Spinal cord (tissue), 10 donors: ENCODE results near the gene P2RX1. TPM values are rescaled to one million over a fixed set of nuclear protein-coding genes. Genes with fewer than 3 reads are reported as not detected.

Experiments
- DNase-seq, 6 donors: peaks; one replicate each; pipeline versions ENCODE4 v3.0.0 to v3.0.0-alpha.2; 2013 to 2015; ENCODE audit warnings: low spot score in 6 of 6, low read depth in 4 of 6
- H3K27ac ChIP-seq: one replicate; pipeline ENCODE4 v1.5.1; 2013; ENCODE audit warnings: low read depth, low read length, control low read depth
- H3K27me3 ChIP-seq: one replicate; pipeline ENCODE4 v1.6.1; 2013; ENCODE audit warnings: low read length; ENCODE audit not compliant: control insufficient read depth, insufficient read depth
- H3K36me3 ChIP-seq: one replicate; pipeline ENCODE4 v1.6.1; 2013; ENCODE audit warnings: low read length; ENCODE audit not compliant: control insufficient read depth, insufficient read depth
- H3K4me1 ChIP-seq: one replicate; pipeline ENCODE4 v1.6.1; 2013; ENCODE audit warnings: low read length; ENCODE audit not compliant: control insufficient read depth, insufficient read depth
- H3K4me3 ChIP-seq: one replicate; pipeline ENCODE4 v1.5.1; 2013; ENCODE audit warnings: low read depth, low read length, control low read depth
- H3K9me3 ChIP-seq: one replicate; pipeline ENCODE4 v1.6.1; 2013; ENCODE audit warnings: low read length; ENCODE audit not compliant: control insufficient read depth, insufficient read depth
- WGBS: methylation state at CpG from one replicate; pipeline ENCODE4 v1.1.5; 2013; ENCODE audit warnings: missing lambda C conversion rate; ENCODE audit not compliant: insufficient coverage; 5-methylcytosine and 5-hydroxymethylcytosine counted together
- polyA plus RNA-seq, 2 donors: library from polyadenylated mRNA; unstranded; fragments of 120-200 nt; gene quantifications; one replicate each; pipeline ENCODE4 v1.2.1, GENCODE V29; 2013; ENCODE audit not compliant: insufficient read length in 2 of 2
- total RNA-seq, 2 donors: library from RNA; depleted of rRNA in 1 of 2; stranded (reverse); fragments of 120-200 nt in 1 of 2; fragments of >200 nt in 1 of 2; gene quantifications; one replicate each; pipeline versions ENCODE4 v1.2.3 to v1.2.4, GENCODE V29; 2013 to 2014
- donor health status: healthy.

P2RX1 gene
- total and polyA plus RNA-seq, 4 donors: 0.17 to 1.9 (median 0.46) TPM

DNA sequence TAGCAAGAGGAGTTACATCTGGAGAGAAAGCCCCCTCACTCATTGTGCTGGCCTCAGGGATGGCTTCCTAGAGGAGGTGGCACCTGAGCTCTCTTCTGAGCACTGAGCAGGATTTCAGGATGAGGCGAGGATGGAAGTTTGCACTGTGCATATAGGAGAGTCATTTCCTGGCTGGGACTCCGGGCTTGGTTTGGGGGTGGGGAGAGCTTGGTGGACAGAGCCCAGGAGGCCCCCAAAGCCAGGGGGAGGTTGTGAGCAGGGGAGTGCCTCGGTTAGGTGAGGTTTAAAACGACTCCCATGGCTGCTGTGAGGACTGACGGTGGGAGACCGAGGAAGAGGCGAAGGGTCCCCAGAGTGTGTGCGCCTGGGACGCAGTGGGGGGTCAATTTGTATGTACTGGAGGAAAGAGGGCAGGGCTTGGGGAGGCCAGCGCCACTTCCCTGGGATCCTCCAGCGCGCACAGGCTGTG lies 24.6 kb downstream of the P2RX1 start:
- Histone ChIP-seq H3K4me3 (peak overlapping the region; percentile 27), H3K9me3 (no peaks in the 10 kb centered on the region), H3K27ac (no peak overlapping the region), H3K4me1 (peaks cover 79% of the 10 kb centered on the region), H3K36me3 (peaks cover 5% of the 10 kb centered on the region), H3K27me3 (no peaks in the 10 kb centered on the region)
- no peak for DNase-seq
- WGBS: 20% methylated on average over 12 of the region's 12 CpGs

DNA sequence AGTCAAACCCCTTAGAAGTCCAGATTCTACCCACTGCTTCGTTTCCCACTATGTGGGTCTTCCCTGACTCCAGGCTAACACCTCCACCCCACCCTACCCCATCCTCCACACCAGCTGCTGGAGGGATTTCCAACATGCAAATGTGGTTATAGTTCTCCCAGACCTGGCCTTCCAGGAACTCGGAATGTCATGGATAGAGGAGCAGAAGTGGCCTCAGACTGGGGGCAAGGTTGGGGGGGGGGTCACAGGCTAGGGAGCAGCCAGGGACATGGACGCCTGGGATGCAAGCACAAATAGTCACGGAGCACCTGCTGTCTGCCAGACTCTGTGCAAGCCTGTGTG lies 25.4 kb downstream of the P2RX1 start:
- Histone ChIP-seq H3K4me1 (peaks cover 71% of the 10 kb centered on the region), H3K9me3 (no peaks in the 10 kb centered on the region), H3K36me3 (peaks cover 6% of the 10 kb centered on the region), H3K4me3 (no peak overlapping the region), H3K27ac (no peak overlapping the region), H3K27me3 (no peaks in the 10 kb centered on the region)
- whole genome bisulfite sequencing: 69% methylated on average over 3 of the region's 4 CpGs
- DNase-seq: no peak

- Histone ChIP-seq H3K4me3 (no peak overlapping the region), H3K4me1 (peaks cover 68% of the 10 kb centered on the region), H3K36me3 (peaks cover 12% of the 10 kb centered on the region), H3K27ac (no peak overlapping the region), H3K9me3 (no peaks in the 10 kb centered on the region), H3K27me3 (no peaks in the 10 kb centered on the region)
- peak in 1 of 6 donors; percentile 38 for DNase-seq
- 62% methylated on average over 22 of the region's 22 CpGs for WGBS
These were observed 26.0 kb downstream of the P2RX1 start for GRCh38 chr17:3890082-3890877.

DNA sequence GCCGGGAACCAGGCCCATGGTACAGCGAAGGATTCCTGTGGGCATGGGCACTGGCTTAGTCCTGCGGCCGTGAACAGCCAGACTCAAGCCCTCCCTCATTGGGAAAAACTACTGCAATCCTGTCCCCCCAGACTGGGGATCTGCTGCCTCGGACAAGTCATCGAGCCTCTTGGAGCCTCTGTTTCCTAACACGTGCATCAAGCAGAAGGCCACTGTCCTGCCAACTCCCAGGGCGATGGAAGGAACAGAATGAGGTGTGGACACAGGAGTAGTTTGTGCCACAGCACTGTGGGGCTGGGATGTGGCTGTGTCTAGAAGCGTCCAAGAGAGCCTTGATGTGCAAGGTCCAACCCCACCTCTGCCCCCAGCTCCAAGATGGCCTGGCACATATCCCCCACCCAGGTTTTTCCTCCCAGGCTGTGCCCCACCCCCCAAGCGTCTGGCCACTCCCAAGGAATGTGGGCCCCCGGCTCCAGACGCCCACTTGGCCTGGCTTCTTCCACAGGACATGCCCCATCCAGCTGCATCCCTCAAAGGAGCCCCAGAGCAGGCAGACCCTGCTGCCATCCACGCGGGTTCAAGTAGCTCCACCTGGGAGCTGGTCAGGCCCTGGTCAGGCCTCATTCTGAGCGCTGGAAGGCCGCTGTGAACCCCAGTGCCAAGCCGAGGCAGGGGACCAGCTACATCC lies 26.8 kb downstream of the P2RX1 start:
- no peaks in the 10 kb centered on the region for H3K27me3 ChIP-seq
- no peak overlapping the region for H3K27ac ChIP-seq
- H3K36me3 ChIP-seq: peaks cover 20% of the 10 kb centered on the region
- WGBS: 90% methylated on average over 15 of the region's 17 CpGs
- peaks cover 63% of the 10 kb centered on the region for H3K4me1 ChIP-seq
- H3K9me3 ChIP-seq: no peaks in the 10 kb centered on the region
- DNase-seq: no peak
- no peak overlapping the region for H3K4me3 ChIP-seq

DNA sequence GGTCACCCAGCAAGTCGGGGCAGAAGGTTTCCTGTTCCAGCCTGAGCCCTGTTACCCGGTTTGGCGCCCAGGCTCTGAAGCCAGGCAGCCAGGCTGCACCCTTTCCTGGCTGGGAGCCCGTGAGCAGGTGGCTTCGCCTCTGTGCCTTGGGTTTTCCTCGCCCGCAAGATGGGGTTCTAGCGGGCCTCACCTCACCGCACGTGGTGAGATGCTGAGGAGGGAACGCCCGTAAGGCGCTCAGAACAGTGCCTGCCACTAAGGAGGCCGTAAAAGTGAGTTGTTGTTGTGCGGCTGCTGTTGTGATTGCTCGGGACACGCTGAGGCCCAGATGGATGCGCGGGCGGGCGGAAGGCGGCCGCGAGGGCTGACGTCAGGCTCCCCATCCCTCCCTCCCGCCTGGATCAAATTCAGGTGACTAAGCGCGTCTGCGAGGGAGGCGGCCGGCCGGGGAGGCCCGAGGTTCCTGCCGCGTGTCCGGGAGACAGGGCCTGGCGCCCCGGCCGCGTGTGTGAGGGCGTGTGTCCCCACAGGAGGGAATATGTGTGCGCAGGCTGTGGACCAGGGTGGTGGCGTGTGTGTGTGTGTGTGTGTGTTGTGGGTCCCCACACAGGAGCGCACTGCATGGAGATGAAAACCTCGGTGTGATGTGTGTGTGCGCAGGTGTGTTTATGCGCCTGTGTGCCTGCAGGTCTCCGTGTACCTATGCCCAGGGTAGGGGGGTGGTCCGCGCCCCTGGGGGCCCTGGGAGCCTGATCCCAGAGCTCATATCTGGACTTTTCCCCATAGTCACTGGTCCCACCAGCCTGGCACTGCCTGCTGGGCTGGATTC lies 27.7 kb downstream of the P2RX1 start:
- H3K4me1 ChIP-seq: peaks cover 56% of the 10 kb centered on the region

GRCh38 chr17:3887804-3888203 lies 28.5 kb downstream of the P2RX1 start:
- DNase-seq: no peak
- peaks cover 36% of the 10 kb centered on the region for H3K36me3 ChIP-seq
- peaks cover 52% of the 10 kb centered on the region for H3K4me1 ChIP-seq
- peak overlapping the region; percentile 33 for H3K27ac ChIP-seq
- no peak overlapping the region for H3K4me3 ChIP-seq
- H3K27me3 ChIP-seq: no peaks in the 10 kb centered on the region
- no peaks in the 10 kb centered on the region for H3K9me3 ChIP-seq
- 83% methylated on average over 2 of the region's 9 CpGs for WGBS

More for the DNA sequence above, 27.7 kb downstream of the P2RX1 start:
- DNase-seq: peak in 2 of 6 donors; percentile 79 to 81
- H3K9me3 ChIP-seq: no peaks in the 10 kb centered on the region
- H3K36me3 ChIP-seq: peaks cover 29% of the 10 kb centered on the region
- H3K27ac ChIP-seq: peak overlapping the region; percentile 33
- H3K4me3 ChIP-seq: no peak overlapping the region
- no peaks in the 10 kb centered on the region for H3K27me3 ChIP-seq
- 33% methylated on average over 49 of the region's 50 CpGs for WGBS

GRCh38 chr17:3887394-3887793 lies 28.9 kb downstream of the P2RX1 start:
- H3K27ac ChIP-seq: no peak overlapping the region
- no peaks in the 10 kb centered on the region for H3K27me3 ChIP-seq
- no peak for DNase-seq
- H3K4me1 ChIP-seq: peaks cover 51% of the 10 kb centered on the region
- no peaks in the 10 kb centered on the region for H3K9me3 ChIP-seq
- 94% methylated on average over 1 of the region's 2 CpGs for WGBS
- H3K36me3 ChIP-seq: peaks cover 40% of the 10 kb centered on the region
- no peak overlapping the region for H3K4me3 ChIP-seq

GRCh38 chr17:3886776-3887175 lies 29.5 kb downstream of the P2RX1 start:
- no peak overlapping the region for H3K27ac ChIP-seq
- H3K4me1 ChIP-seq: peaks cover 46% of the 10 kb centered on the region
- 73% methylated on average over 10 of the region's 10 CpGs for WGBS
- H3K36me3 ChIP-seq: peaks cover 45% of the 10 kb centered on the region
- no peak for DNase-seq
- H3K4me3 ChIP-seq: no peak overlapping the region
- H3K9me3 ChIP-seq: no peaks in the 10 kb centered on the region
- no peaks in the 10 kb centered on the region for H3K27me3 ChIP-seq

GRCh38 chr17:3885970-3886369 lies 30.3 kb downstream of the P2RX1 start:
- H3K4me3 ChIP-seq: no peak overlapping the region
- H3K27me3 ChIP-seq: no peaks in the 10 kb centered on the region
- WGBS: 66% methylated on average over 4 of the region's 4 CpGs
- peaks cover 45% of the 10 kb centered on the region for H3K36me3 ChIP-seq
- DNase-seq: no peak
- no peaks in the 10 kb centered on the region for H3K9me3 ChIP-seq
- no peak overlapping the region for H3K27ac ChIP-seq
- H3K4me1 ChIP-seq: peaks cover 41% of the 10 kb centered on the region
